ENCODE data around the gene SLC46A1.
A peak's percentile ranks its signal among the peaks of the same experiment; 100 is the strongest.

SLC46A1 gene

GRCh38 chr17:28364665-28365363 is 41.2 kb downstream of the SLC46A1 start, which contains the start of gene SEBOX:
TSS of gene SEBOX (minus strand) at chr17:28365199. CDS start at chr17:28365151, 48 bp downstream.
- H3K4me1 Mint-ChIP-seq (ENCODE audit: low read depth) = no peaks in the 10 kb centered on the region
- no peak within 1 kb of the TSS for H3K27ac Mint-ChIP-seq
- no peaks in the 10 kb centered on the region for H3K27me3 Mint-ChIP-seq
- peaks cover 21% of the 10 kb centered on the region for H3K36me3 Mint-ChIP-seq (ENCODE audit: low read depth)
- no peak within 1 kb of the TSS for H3K4me3 Mint-ChIP-seq
- H3K9me3 Mint-ChIP-seq = no peaks in the 10 kb centered on the region

DNA sequence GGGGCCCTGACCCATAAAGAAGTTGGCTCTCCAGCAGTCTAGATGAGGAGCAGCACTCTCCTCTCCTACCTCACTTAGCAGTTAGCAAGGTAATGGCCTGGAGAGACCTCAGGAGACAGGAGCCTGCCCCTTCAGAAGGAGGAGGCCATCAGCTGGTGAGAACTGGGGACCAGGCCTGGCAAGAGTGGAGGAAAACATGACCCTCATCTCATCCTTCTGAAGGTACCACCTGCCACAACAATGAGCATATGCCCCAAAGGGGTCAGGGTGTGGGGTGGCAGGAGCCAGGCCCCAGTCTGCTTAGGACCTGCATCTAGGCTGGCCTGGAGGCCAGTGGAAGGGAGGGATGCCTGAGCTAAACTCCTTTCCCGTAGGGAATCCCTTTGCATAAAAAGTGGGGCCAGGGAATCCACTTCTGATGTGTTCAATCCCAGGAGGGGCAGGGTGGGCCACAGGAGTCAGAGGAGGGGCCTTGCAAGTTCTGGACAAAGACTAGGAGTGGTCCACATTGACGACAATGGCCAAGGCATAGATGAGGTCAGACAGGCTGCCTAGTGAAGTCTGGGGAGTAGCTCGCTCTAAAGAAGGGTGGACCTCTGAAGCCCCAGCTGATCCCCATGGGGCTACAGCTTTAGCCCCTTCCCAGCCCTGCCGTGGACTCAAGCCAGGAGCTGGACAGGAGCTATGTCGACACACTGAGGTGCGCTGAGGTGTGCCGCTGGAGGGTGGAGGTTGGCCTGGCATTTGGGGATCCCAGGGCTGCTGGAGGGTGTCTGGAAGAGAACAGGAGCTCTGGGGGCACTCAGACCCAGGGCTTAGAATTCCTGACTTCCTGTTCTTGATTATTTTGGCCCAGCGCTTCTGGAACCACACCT is 42.0 kb downstream of the SLC46A1 start:
- Mint-ChIP-seq H3K36me3 (ENCODE audit: low read depth) (peaks cover 26% of the 10 kb centered on the region), H3K4me3 (no peak overlapping the region), H3K9me3 (no peaks in the 10 kb centered on the region), H3K27ac (no peak overlapping the region), H3K4me1 (ENCODE audit: low read depth) (no peaks in the 10 kb centered on the region), H3K27me3 (no peaks in the 10 kb centered on the region)

DNA sequence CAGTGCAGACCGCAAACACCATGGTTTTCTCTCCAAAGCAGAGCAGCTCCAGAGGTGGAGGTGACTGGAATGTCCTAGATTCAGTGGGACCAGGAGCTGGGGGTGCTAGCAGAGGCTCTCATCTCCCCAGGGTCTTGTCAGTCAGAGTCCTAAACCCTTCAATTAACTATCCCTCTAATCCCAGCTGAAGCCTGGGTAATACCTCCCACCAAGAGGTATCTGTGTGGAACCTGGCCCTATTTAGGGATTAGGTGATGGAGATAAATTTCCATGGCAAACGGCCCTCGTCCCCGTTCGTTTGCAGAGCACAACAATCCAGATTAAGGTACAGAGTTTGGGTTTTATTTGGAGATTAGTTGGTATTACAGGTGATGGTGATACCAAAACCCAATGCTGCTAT is 42.8 kb downstream of the SLC46A1 start:
- Mint-ChIP-seq H3K27ac (no peak overlapping the region), H3K4me1 (ENCODE audit: low read depth) (peaks cover 7% of the 10 kb centered on the region), H3K27me3 (no peaks in the 10 kb centered on the region), H3K9me3 (no peaks in the 10 kb centered on the region), H3K4me3 (no peak overlapping the region), H3K36me3 (ENCODE audit: low read depth) (peaks cover 28% of the 10 kb centered on the region)

DNA sequence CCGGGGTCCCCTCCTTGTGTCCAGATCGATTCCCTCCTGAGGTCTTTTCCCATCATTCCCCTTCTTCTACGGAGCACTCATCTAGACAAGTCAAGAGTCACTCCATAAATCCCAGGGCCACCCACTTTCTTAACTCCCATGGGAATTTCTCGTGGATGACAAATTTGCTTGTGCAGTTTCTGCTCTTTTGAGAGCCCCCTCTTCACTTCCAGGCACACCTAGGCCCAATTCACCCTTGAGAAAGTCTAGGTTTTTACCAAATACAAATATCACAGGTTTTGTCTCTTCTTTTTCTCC is 48.2 kb downstream of the SLC46A1 start:
- Mint-ChIP-seq H3K27me3 (no peaks in the 10 kb centered on the region), H3K4me1 (ENCODE audit: low read depth) (peaks cover 28% of the 10 kb centered on the region)

DNA sequence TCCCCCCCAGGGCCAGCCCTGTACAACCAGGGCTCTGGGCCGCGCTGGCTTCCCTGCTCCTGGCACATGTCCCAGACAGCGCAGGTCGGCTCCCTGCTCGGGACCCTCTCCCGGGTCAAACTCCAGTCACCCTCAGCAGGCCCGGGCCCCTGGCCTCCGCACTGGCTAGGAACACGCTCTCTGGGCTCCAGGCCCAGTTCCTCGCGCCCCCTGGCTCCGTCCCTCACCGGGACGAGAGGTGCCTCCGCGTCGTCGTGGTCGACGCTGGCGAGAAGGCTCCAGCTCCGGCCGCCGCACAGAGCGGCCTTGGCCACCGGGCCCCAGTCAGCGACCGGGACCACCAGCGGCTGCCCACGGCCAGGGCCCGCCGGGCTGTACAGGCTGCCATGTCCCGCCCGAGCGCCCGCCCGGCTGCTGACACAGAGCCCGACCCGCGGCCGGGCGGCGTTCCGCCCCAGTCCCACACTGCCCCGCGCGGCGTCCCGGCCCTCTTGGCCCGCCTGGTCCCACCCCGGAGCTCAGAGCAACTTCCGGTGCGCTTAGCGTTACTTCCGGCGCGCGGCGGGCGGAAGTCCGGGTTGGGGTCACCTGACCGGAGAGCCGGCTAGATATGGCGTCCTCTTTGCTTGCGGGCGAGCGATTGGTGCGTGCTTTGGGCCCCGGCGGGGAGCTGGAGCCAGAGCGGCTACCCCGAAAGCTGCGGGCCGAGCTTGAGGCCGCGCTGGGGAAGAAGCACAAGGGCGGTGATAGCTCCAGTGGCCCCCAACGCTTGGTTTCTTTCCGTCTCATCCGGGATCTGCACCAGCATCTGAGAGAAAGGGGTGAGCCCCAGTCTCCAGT is 48.7 kb downstream of the SLC46A1 start, which contains the start of gene POLDIP2:
Gene POLDIP2 (minus strand): TSS at position 467 of the 840 bp plus-strand sequence. CDS start 79 bp downstream, at position 388.
- Mint-ChIP-seq H3K4me3 (peak within 1 kb of the TSS; percentile 90), H3K36me3 (ENCODE audit: low read depth) (peaks cover 54% of the 10 kb centered on the region), H3K4me1 (ENCODE audit: low read depth) (peaks cover 28% of the 10 kb centered on the region)

More for the DNA sequence above, 48.2 kb downstream of the SLC46A1 start:
- Mint-ChIP-seq H3K4me3 (peak overlapping the region; percentile 90), H3K36me3 (ENCODE audit: low read depth) (peaks cover 53% of the 10 kb centered on the region), H3K27ac (peak overlapping the region; percentile 91), H3K9me3 (no peaks in the 10 kb centered on the region)

DNA sequence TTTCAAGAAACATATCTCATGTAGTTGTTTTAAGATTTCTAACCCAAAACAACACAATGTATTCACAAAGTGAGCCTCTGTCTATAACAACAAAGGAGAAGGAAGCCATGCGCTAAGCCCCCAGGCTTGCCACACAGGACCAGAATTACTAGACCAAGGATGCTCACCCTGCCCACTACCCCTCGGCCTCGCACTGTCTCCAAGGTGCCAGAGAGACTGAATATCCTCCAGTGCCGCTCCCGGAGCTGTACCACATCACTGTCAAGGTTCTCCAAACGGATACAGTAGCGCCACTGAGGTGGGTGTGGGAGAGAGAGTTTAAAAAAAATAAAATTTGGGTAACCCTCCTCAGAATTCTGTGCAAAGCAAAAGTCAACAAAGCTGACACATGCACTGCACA is 55.7 kb downstream of the SLC46A1 start:
- H3K4me3 Mint-ChIP-seq = no peak overlapping the region
- peaks cover 65% of the 10 kb centered on the region for H3K36me3 Mint-ChIP-seq (ENCODE audit: low read depth)
- no peaks in the 10 kb centered on the region for H3K4me1 Mint-ChIP-seq (ENCODE audit: low read depth)
- no peak overlapping the region for H3K27ac Mint-ChIP-seq
- no peaks in the 10 kb centered on the region for H3K9me3 Mint-ChIP-seq
- no peaks in the 10 kb centered on the region for H3K27me3 Mint-ChIP-seq

More for the DNA sequence above, 48.7 kb downstream of the SLC46A1 start, which contains the start of gene POLDIP2:
- no peaks in the 10 kb centered on the region for H3K27me3 Mint-ChIP-seq
- H3K27ac Mint-ChIP-seq = peak within 1 kb of the TSS; percentile 95
- H3K9me3 Mint-ChIP-seq = no peaks in the 10 kb centered on the region

DNA sequence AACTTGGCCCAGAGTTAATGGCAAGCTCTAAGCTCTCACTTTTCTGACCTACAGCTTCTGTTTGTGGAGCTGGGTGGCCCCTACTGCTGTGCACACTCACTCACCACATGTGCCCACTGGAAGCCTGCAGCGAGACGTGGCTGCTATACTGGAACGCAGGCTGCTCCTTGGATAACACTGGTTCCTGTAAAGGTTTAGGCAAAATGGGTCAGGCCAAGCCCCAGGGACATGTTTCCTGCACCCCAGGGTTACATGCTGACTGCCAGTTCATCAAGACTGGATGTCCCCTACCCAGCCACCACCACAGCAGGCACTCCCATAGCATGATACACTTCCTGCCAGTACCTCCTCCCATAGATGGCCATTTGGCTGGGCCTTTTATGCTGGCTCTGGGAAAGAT is 57.0 kb downstream of the SLC46A1 start:
- no peaks in the 10 kb centered on the region for H3K9me3 Mint-ChIP-seq
- H3K27ac Mint-ChIP-seq = no peak overlapping the region
- no peak overlapping the region for H3K4me3 Mint-ChIP-seq
- H3K36me3 Mint-ChIP-seq (ENCODE audit: low read depth) = peaks cover 60% of the 10 kb centered on the region
- H3K4me1 Mint-ChIP-seq (ENCODE audit: low read depth) = no peaks in the 10 kb centered on the region
- H3K27me3 Mint-ChIP-seq = no peaks in the 10 kb centered on the region

DNA sequence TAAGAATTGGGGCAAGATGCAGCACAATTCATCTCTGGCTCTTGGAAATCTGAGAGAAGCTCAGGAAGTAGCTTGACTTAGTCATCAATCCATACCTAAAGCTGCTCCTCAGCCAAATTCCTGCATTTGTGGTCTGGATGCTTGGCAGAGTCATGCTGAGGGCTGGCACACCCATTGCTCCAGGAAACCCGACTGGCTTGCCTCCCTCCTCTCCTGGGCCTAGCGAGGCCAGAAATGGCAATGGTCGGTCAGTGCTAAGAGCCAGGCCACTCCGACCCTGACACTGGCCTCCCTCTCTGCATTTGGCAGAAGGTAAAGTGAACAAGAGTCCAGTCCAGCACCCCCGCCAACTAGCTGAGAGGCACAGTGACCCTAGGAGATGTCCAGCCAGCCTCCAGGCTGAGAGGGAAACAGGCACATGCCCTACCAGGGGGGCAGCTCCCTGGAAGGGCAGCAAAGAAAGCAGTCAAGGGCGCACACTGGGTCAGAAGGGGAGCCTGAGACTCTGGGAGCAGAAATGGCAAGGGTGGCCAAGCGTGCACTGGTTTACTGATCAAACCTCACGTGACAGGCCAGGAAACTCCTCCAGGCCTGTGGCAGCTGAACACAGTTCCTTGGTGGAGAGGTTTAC is 58.6 kb downstream of the SLC46A1 start:
- no peaks in the 10 kb centered on the region for H3K4me1 Mint-ChIP-seq (ENCODE audit: low read depth)
- H3K27ac Mint-ChIP-seq = no peak overlapping the region
- no peak overlapping the region for H3K4me3 Mint-ChIP-seq
- peaks cover 52% of the 10 kb centered on the region for H3K36me3 Mint-ChIP-seq (ENCODE audit: low read depth)
- no peaks in the 10 kb centered on the region for H3K27me3 Mint-ChIP-seq
- H3K9me3 Mint-ChIP-seq = no peaks in the 10 kb centered on the region

- Mint-ChIP-seq H3K36me3 (ENCODE audit: low read depth) (peaks cover 52% of the 10 kb centered on the region), H3K4me1 (ENCODE audit: low read depth) (no peaks in the 10 kb centered on the region), H3K27me3 (no peaks in the 10 kb centered on the region), H3K27ac (no peak overlapping the region), H3K9me3 (no peaks in the 10 kb centered on the region), H3K4me3 (no peak overlapping the region)
Measured at GRCh38 chr17:28346746-28347246, 59.2 kb downstream of the SLC46A1 start.

GRCh38 chr17:28346199-28346580 is 59.8 kb downstream of the SLC46A1 start:
- no peak overlapping the region for H3K27ac Mint-ChIP-seq
- peaks cover 48% of the 10 kb centered on the region for H3K36me3 Mint-ChIP-seq (ENCODE audit: low read depth)
- no peak overlapping the region for H3K4me3 Mint-ChIP-seq
- H3K27me3 Mint-ChIP-seq = no peaks in the 10 kb centered on the region
- no peaks in the 10 kb centered on the region for H3K9me3 Mint-ChIP-seq
- no peaks in the 10 kb centered on the region for H3K4me1 Mint-ChIP-seq (ENCODE audit: low read depth)

GRCh38 chr17:28345419-28346198 is 60.4 kb downstream of the SLC46A1 start:
- no peak overlapping the region for H3K27ac Mint-ChIP-seq
- H3K9me3 Mint-ChIP-seq = no peaks in the 10 kb centered on the region
- no peak overlapping the region for H3K4me3 Mint-ChIP-seq
- peaks cover 44% of the 10 kb centered on the region for H3K36me3 Mint-ChIP-seq (ENCODE audit: low read depth)
- H3K4me1 Mint-ChIP-seq (ENCODE audit: low read depth) = no peaks in the 10 kb centered on the region
- H3K27me3 Mint-ChIP-seq = no peaks in the 10 kb centered on the region

Measured in stimulated activated naive CD8-positive, alpha-beta T cell treated with anti-CD3 and anti-CD28 coated beads, Interleukin-15, Interleukin-2, amounts not matched to agents 100 ng/mL and 50 ng/mL, for 24 hours (primary cell).